GM11168 (cell line): ENCODE results near the gene SCRN1.

Source experiments
- in situ Hi-C: fragments of 300-500 bp; cut with MboI; formaldehyde crosslinking; loops from one replicate; pipeline ENCODE4 v1.12.0; 2022; ENCODE audit warnings: low sequenced_read_pairs; ENCODE audit not compliant: unreplicated experiment

SCRN1 gene

GRCh38 chr7:29989257-29989995 is at the start of gene SCRN1:
SCRN1 (minus strand) TSS chr7:29989801; CDS start chr7:29969067, 20,734 bp downstream.
- in situ Hi-C loops, result no loop called here

- in situ Hi-C loops, result no loop called here
Observed at GRCh38 chr7:30038196-30038980, 48.8 kb upstream of the SCRN1 start.

- in situ Hi-C loops, result no loop called here
Observed at GRCh38 chr7:30036220-30036619, 46.6 kb upstream of the SCRN1 start.

GRCh38 chr7:30034501-30034900 is 44.9 kb upstream of the SCRN1 start:
- in situ Hi-C loops, result no loop called here

GRCh38 chr7:30032310-30033125 is 42.9 kb upstream of the SCRN1 start:
- in situ Hi-C loops, result no loop called here

- in situ Hi-C loops, result no loop called here
Observed at GRCh38 chr7:30029696-30030095, 40.1 kb upstream of the SCRN1 start.

GRCh38 chr7:30028749-30029635 is 39.4 kb upstream of the SCRN1 start:
- in situ Hi-C loops, result no loop called here

GRCh38 chr7:30028216-30028748 is 38.7 kb upstream of the SCRN1 start, which contains the start of gene PLEKHA8:
PLEKHA8 (plus strand) TSS chr7:30028412; CDS start chr7:30028763, 351 bp downstream.
- in situ Hi-C loops, result no loop called here

- in situ Hi-C loops, result no loop called here
Observed at GRCh38 chr7:30027740-30028215, 38.2 kb upstream of the SCRN1 start.

GRCh38 chr7:30027065-30027456 is 37.5 kb upstream of the SCRN1 start:
- in situ Hi-C loops, result no loop called here

- in situ Hi-C loops, result no loop called here
Observed at GRCh38 chr7:30026229-30027064, 36.8 kb upstream of the SCRN1 start, which contains the start of gene FKBP14. FKBP14 (minus strand) TSS chr7:30026702; CDS start chr7:30026508, 194 bp downstream.

- in situ Hi-C loops, result no loop called here
Observed at GRCh38 chr7:30023524-30023923, 33.9 kb upstream of the SCRN1 start.

- in situ Hi-C loops, result no loop called here
Observed at GRCh38 chr7:30022991-30023390, 33.4 kb upstream of the SCRN1 start.

- in situ Hi-C loops, result no loop called here
Observed at GRCh38 chr7:30020535-30020934, 30.9 kb upstream of the SCRN1 start.

GRCh38 chr7:30019960-30020359 is 30.4 kb upstream of the SCRN1 start:
- in situ Hi-C loops, result no loop called here

GRCh38 chr7:30019387-30019786 is 29.8 kb upstream of the SCRN1 start:
- in situ Hi-C loops, result no loop called here

GRCh38 chr7:30018451-30018850 is 28.9 kb upstream of the SCRN1 start:
- in situ Hi-C loops, result no loop called here

GRCh38 chr7:30012757-30013156 is 23.2 kb upstream of the SCRN1 start:
- in situ Hi-C loops, result no loop called here
